ENCODE measurements around the gene SASH1. TPM values are rescaled to one million over a fixed set of nuclear protein-coding genes. Genes with fewer than 3 reads are reported as not detected.

The SASH1 gene
- total RNA-seq, result 10 to 100 TPM; 14.9 to 16.4 TPM

DNA sequence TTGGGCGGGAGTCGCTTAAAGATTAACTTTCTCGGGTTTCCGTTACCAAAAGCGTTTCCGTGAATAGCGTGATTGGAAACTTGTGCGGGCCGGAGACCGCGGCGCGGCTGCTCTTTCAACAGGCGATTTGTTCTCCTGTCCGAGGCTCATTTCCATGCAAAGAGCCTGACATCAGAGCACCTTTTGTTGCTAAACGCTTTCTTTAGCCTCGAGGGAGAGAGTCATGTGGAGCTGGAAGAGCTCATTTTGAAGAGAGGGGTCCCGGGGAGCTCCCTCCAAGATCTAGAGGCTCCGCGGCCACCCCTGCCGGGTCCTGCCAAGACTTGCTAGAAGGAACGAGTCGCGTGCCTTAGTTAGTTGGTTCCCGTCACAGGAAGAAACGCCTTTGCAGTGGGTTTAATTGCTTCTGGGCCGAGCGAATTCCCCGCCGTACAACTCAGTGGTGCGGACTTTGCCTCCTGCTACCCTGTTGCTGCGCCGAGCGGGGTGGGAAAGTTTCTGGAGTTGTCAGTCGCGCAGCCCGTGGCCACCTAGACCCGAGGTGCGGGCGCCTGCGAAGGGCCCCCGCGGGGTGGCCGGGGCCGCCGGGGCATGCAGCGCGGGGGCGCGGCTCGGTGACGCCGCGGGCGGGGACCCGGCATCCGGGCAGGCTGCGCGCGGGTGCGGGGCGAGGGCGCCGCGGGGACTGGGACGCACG is at the start of gene SASH1:
SASH1 (plus strand) TSS at position 489 of the 697 bp plus-strand sequence. CDS start 230 bp downstream, outside the sequence.
- no peaks in the 10 kb centered on the region for H3K4me1 ChIP-seq
- TF ChIP-seq, protein P1, sequence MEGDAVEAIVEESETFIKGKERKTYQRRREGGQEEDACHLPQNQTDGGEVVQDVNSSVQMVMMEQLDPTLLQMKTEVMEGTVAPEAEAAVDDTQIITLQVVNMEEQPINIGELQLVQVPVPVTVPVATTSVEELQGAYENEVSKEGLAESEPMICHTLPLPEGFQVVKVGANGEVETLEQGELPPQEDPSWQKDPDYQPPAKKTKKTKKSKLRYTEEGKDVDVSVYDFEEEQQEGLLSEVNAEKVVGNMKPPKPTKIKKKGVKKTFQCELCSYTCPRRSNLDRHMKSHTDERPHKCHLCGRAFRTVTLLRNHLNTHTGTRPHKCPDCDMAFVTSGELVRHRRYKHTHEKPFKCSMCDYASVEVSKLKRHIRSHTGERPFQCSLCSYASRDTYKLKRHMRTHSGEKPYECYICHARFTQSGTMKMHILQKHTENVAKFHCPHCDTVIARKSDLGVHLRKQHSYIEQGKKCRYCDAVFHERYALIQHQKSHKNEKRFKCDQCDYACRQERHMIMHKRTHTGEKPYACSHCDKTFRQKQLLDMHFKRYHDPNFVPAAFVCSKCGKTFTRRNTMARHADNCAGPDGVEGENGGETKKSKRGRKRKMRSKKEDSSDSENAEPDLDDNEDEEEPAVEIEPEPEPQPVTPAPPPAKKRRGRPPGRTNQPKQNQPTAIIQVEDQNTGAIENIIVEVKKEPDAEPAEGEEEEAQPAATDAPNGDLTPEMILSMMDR (IDR thresholded peaks at IDR 0.05), result no peak
- H3K9me3 ChIP-seq, result no peaks in the 10 kb centered on the region
- no peaks in the 10 kb centered on the region for H3K36me3 ChIP-seq
- peak within 1 kb of the TSS; percentile 52 for H3K4me3 ChIP-seq
- H3K27ac ChIP-seq, result peak within 1 kb of the TSS; percentile 84
- intact Hi-C loops (cut with DNase I), result no loop called here
- peak; percentile 75 for DNase-seq
- H3K9ac ChIP-seq (ENCODE audit: low read depth in 2 of 2, low read length in 2 of 2), result peak within 1 kb of the TSS; percentile 79 to 80
- H3K27me3 ChIP-seq, result no peaks in the 10 kb centered on the region

GRCh38 chr6:148293181-148293995 is 49.2 kb upstream of the SASH1 start:
- no peaks in the 10 kb centered on the region for H3K4me1 ChIP-seq
- DNase-seq, result no peak
- H3K9ac ChIP-seq (ENCODE audit: low read depth in 2 of 2, low read length in 2 of 2), result no peak overlapping the region
- H3K36me3 ChIP-seq, result no peaks in the 10 kb centered on the region
- intact Hi-C loops (cut with DNase I), result no loop called here
- TF ChIP-seq, protein P1 (IDR thresholded peaks at IDR 0.05), result no peak
- no peak overlapping the region for H3K27ac ChIP-seq
- H3K4me3 ChIP-seq, result no peak overlapping the region
- H3K27me3 ChIP-seq, result no peaks in the 10 kb centered on the region
- H3K9me3 ChIP-seq, result no peaks in the 10 kb centered on the region

DNA sequence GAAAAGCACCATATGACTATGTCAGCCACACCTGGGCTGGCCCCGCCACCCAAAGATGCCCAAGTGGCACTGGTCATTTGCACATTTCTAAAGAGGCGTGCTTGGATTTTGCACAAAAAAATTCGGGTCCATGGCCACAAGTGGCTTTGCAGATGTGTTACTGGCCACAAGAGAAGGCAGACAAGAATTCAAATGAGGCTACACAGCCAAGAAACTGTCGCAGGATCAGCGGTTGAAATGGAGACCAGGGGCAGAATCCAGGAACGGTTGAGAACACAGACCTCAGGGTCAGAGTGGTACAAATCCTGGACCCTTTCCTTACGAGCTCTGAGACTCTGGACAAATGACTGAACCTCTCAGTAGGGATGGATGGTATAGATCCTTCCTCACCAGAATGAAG is 48.6 kb upstream of the SASH1 start:
- no peak overlapping the region for H3K27ac ChIP-seq
- H3K9ac ChIP-seq (ENCODE audit: low read depth in 2 of 2, low read length in 2 of 2), result no peak overlapping the region
- H3K4me3 ChIP-seq, result no peak overlapping the region
- intact Hi-C loops (cut with DNase I), result no loop called here
- TF ChIP-seq, protein P1 (IDR thresholded peaks at IDR 0.05), result no peak
- H3K27me3 ChIP-seq, result no peaks in the 10 kb centered on the region
- no peak for DNase-seq
- no peaks in the 10 kb centered on the region for H3K9me3 ChIP-seq
- no peaks in the 10 kb centered on the region for H3K36me3 ChIP-seq
- no peaks in the 10 kb centered on the region for H3K4me1 ChIP-seq

GRCh38 chr6:148295261-148295887 is 47.3 kb upstream of the SASH1 start:
- TF ChIP-seq, protein P1 (IDR thresholded peaks at IDR 0.05), result no peak
- Histone ChIP-seq H3K9me3 (no peaks in the 10 kb centered on the region), H3K4me3 (no peak overlapping the region), H3K27ac (no peak overlapping the region), H3K9ac (ENCODE audit: low read depth in 2 of 2, low read length in 2 of 2) (no peak overlapping the region), H3K27me3 (no peaks in the 10 kb centered on the region), H3K4me1 (no peaks in the 10 kb centered on the region), H3K36me3 (no peaks in the 10 kb centered on the region)
- no peak for DNase-seq
- intact Hi-C loops (cut with DNase I), result no loop called here

DNA sequence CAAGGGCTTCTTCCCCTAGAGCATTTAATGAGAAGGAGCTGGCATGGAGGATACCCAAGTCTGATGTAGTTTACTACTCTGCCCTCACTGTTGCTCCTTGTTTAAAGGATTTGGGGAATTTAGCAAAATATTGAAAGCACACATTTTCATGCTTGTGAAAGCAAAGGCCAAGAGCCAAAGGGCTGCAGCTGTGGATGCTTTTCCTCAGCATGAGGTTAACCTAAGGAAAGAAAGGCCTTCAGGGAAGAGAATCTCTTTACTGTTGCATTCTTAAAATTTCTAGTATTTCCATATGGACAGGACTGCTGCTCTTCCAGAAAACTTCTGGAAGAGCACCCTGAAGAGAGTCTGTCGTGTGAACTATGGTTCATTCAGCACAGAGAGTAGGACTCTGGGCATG is 45.9 kb upstream of the SASH1 start:
- intact Hi-C loops (cut with DNase I), result no loop called here
- no peak for DNase-seq
- Histone ChIP-seq H3K4me3 (no peak overlapping the region), H3K36me3 (no peaks in the 10 kb centered on the region), H3K27me3 (no peaks in the 10 kb centered on the region), H3K9ac (ENCODE audit: low read depth in 2 of 2, low read length in 2 of 2) (no peak overlapping the region), H3K9me3 (no peaks in the 10 kb centered on the region), H3K27ac (no peak overlapping the region), H3K4me1 (no peaks in the 10 kb centered on the region)
- TF ChIP-seq, protein P1 (IDR thresholded peaks at IDR 0.05), result no peak
